HG03469 (cell line): ENCODE measurements around the gene ANKRD17.
"Not testable (repeated sequence)": the region's sequence is repeated elsewhere in the genome, so short reads cannot be mapped to it uniquely, and the experiment has no call there.

ENCODE experiments used
- ATAC-seq: cut with Tn5 transposase; IDR thresholded peaks from one replicate; pipeline ENCODE4 v1.9.1; 2021; ENCODE audit warnings: mild to moderate bottlenecking, moderate library complexity, moderate number of reproducible peaks; ENCODE audit not compliant: unreplicated experiment

Gene ANKRD17

GRCh38 chr4:73205482-73205881 lies 53.1 kb downstream of the ANKRD17 start:
- no peak for ATAC-seq

DNA sequence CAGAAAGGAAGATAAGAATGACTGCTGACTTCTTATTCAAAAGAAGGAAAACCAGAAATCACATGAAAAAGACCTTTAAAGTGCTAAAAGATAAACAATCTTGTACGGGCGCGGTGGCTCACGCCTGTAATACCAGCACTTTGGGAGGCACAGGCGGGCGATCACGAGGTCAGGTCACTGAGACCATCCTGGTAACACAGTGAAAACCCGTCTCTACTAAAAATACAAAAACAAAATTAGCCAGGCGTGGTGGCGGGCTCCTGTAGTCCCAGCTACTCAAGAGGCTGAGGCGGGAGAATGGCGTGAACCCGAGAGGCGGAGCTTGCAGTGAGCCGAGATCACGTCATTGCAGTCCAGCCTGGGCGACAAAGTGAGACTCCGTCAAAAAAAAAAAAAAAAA lies 54.6 kb downstream of the ANKRD17 start:
- ATAC-seq: not testable (repeated sequence)

DNA sequence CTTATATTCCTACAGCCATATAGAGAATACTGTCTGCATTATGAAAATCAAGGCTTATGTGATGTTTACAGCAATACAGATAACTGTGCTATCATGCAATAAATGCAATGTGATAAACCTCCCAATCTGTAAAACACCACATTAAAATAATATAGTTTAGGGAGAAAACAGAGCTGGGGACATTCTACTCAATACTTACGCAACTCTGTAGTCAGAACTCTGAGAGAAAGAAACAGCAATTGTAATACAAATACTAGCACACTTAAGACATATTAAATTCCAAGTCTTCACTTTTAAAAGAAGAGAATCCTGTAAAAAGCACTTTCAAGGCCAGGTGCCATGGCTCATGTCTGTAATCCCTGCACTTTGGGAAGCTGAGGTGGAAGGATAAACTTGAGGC lies 61.4 kb downstream of the ANKRD17 start:
- ATAC-seq: no peak

DNA sequence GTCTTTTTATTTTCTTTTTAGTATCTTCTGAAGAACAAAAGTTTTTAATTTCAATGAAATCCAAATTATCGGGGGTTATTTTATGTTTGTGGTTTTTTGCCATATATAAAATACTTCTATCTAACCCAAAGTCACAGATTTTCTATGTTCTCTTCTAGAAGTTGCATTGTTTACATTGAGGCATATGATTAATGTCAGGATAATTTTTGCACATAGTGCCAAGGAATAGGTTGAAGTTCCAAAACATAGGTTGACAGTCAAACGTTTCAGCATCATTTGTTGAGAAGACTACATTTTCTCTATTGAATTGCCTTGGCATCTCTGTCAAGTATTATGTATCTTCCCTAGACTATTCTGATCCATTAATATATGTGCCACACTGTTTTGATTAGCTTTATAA lies 64.5 kb downstream of the ANKRD17 start:
- ATAC-seq: no peak

DNA sequence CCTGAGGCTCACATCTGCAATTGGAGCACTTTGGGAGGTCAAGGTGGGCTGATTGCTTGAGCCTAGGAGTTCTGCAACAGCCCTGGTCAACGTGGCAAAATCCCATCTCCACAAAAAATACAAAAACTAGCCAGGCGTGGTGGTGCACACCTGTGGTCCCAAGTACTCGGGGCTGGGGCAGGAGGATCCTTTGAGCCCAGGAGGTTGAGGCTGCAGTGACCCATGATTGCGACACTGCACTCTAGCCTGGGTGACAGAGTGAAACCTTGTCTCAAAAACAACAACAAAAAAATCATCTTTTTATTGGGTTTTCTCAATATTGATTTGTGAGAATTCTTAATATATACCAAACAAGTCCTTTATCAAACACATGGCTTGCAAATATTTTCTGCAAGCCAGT lies 64.9 kb downstream of the ANKRD17 start:
- ATAC-seq: no peak

- peak; percentile 83 for ATAC-seq
Measured at GRCh38 chr4:73193155-73193554, 65.4 kb downstream of the ANKRD17 start.

DNA sequence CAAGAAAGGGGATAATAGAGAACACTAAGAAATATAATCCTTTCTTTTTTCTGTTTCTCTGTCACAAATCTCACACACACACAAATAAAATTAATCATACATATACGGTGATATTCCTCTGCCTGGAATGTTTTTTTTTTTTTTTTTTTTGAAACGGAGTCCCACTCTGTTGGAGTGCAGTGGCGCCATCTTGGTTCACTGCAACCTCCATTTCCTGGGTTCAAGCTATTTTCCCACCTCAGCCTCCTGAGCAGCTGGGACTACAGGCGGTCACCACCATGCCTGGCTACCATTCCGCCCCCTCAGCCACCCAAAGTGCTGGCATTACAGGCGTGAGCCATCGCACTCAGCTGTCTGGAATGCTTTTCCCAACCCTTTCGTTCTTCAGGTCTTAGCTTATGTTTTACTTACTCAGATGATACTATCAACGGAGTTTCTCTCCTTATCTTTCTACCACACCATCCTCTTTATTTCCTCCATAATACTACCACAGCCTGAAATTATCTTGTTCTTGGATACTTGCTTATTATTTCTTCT lies 69.3 kb downstream of the ANKRD17 start:
- ATAC-seq: no peak

- ATAC-seq: no peak
Measured at GRCh38 chr4:73187325-73187724, 71.3 kb downstream of the ANKRD17 start.

DNA sequence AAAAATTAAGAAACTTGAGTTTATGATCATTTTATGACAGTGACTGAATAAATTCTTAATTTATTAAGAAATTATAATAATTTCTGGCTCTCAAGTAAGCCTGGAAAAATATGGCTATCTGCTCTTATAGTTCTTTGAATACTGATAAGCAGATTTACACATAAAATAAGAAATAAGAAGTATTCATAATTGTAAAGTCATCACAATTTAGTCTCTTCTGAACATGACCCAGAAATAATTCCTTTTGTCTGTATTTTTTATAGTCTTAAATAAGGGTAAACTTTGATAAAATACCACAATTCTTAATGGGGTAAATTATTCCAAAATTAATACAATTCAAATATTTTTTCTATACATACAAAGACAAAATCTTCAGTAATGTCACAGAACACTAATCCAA lies 72.7 kb downstream of the ANKRD17 start:
- no peak for ATAC-seq

- ATAC-seq: no peak
Measured at GRCh38 chr4:73181231-73181630, 77.4 kb downstream of the ANKRD17 start.

DNA sequence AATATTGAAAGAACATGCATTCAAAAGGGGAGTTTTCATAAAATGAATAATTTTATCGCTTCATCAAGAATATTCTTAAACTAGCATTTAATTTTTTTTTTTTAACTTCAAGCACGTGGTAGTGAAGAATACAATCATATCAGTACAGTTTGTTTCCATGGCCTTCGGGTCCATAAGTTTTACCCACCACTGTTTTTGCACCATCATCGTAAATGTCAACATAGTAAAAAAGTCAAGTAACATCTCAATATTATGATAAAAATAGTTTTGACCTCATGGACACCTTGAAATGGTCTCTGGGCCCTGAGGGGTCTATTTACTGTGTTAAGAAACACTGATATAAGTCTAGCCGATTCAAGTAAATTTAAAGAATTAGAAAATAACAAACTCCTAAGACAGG lies 80.2 kb downstream of the ANKRD17 start:
- no peak for ATAC-seq

DNA sequence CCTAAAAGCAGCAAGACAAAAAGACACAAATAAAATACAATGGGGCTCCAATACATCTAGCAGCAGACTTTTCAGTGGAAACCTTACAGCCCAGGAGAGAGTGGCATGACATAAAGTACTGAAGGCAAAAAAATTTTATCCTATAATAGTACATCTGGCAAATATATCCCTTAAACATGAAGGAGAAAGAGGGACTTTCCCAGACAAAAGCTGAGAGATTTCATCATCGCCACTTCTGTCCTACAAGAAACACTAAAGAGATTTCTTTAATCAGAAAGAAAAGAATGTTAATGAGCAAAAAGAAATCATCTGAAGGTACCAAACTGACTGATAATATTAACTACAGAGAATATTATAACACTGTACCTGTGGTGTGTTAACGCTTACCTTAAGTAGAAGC lies 86.4 kb downstream of the ANKRD17 start:
- ATAC-seq: no peak

DNA sequence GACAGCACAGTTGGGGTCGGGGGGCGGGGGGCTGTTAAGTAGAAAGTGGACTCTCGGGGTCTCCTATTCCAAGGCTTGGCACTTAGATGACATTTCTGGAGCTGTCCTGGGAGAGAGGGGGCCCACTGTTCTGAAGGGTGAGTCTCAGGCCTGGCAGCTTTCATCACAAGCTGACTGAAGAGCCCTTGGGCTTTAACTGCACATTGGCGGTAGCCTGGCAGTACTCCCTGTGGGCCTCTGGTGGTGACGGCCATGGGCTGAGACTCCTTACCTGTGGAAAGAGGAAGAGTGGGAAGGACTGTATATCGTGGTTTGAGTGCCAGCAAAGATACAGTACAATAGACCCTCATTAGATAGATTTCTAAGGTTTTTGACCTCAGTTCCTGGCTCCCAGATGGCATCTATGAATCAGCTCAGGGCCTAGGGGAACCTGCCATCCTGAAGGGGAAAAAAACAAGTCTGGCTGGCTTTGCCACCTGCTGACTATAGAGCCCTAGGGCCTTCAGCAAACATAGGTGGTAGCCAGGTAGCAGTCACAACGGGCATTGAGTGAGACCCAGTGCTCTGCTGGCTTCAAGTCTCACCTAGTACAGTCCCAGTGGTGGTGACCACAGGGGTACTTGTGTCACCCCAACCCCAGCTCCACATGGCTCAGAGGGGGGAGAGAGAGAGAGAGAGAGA lies 87.9 kb downstream of the ANKRD17 start:
- no peak for ATAC-seq

- ATAC-seq: no peak
Measured at GRCh38 chr4:73166212-73166611, 92.4 kb downstream of the ANKRD17 start.

DNA sequence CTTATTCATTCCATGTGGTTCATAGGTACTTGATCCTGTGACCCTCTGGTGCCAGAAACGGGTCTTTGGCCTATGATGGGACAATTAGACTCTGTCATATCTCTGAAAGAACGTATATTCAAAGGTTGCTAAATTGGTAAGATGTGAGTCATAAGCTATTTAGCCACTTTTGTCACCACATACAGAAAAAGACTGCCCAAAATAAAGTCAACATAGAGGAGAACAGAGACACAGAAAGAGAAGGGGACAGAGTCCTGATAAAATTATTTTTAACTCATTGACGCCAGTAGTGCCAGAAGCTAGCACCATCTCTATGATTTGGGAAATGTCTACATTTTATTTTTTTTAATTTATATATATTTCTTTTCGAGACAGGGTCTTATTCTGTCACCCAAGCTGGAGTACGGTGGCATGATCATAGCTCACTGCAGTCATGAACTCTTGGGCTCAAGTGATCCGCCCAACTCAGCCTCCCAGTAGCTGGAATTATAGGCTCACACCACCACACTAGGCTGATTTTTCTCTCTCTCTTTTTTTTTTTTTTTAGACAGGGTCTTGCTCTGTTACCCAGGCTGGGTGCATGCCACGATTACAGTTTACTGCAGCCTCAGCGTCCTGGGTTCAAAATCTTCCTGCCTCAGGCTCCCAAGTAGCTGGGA lies 96.9 kb downstream of the ANKRD17 start:
- no peak for ATAC-seq

GRCh38 chr4:73156394-73156793 lies 102.2 kb downstream of the ANKRD17 start:
- ATAC-seq: no peak

GRCh38 chr4:73152893-73153292 lies 105.7 kb downstream of the ANKRD17 start:
- ATAC-seq: no peak

GRCh38 chr4:73142995-73143547 lies 115.5 kb downstream of the ANKRD17 start:
- ATAC-seq: no peak

- ATAC-seq: no peak
Measured at GRCh38 chr4:73139991-73140390, 118.6 kb downstream of the ANKRD17 start.

DNA sequence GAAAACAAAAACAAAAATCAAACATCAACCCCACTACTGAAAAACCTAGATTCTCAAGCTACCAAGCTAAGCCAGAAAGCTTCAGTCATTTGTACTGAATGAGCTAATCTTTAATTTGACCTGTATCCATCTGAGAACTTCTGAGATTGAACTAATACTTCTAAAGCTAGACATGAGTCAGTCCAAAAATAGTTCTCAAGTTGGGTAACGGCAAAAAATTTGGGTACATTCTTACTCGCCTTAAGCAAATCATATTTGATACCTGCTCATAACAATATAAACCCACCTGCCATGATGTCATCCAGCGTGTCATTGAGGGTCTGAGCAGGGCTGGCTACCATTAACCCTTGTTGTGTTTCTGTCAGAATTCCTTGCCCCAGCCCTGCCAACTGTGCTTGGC lies 119.4 kb downstream of the ANKRD17 start:
- ATAC-seq: no peak

DNA sequence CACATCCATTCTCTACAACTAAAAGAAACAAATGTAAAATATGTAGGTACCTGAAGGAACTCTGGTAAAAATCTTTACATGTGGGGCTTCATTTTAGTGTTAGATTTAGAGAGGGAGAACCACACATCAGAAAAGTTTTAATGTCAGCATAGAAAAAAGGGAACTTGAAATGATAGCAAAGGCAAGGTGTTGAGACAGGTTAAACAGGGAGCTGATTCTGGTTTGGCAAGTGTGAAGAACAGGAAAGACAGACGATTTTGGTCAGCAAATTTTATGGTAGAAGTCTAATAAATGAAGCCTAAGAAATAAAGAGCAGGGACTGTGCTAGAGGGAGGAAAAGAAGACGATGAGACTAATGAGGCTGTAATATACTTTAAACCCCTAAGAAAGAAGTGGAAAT lies 121.5 kb downstream of the ANKRD17 start:
- no peak for ATAC-seq

DNA sequence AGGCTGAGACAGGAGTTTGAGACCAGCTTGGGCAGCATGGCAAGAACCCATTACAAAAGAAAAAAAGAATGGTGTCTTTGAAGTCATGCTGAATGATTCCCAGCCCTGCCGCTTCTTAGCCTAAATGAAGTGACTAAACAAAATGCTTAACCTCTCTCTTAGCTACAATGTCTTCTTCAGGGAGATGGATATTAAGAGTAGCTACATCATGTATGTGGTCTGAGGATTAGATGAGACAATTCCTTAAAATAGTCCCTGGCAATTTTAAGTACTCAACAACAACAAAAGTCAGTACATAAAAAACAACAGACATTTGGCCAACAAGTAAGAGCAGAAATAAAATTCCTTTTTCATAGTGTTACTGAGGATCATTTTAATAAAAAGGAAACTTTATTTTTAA lies 124.8 kb downstream of the ANKRD17 start:
- no peak for ATAC-seq
